GM21447 (cell line): ENCODE results near the gene SLCO2B1.

Experiments used
- ATAC-seq: cut with Tn5 transposase; IDR thresholded peaks from one replicate; pipeline ENCODE4 v1.9.1; 2021; ENCODE audit not compliant: unreplicated experiment

SLCO2B1 gene

GRCh38 chr11:75145196-75145971 is 5.5 kb upstream of the SLCO2B1 start:
- ATAC-seq, result no peak

DNA sequence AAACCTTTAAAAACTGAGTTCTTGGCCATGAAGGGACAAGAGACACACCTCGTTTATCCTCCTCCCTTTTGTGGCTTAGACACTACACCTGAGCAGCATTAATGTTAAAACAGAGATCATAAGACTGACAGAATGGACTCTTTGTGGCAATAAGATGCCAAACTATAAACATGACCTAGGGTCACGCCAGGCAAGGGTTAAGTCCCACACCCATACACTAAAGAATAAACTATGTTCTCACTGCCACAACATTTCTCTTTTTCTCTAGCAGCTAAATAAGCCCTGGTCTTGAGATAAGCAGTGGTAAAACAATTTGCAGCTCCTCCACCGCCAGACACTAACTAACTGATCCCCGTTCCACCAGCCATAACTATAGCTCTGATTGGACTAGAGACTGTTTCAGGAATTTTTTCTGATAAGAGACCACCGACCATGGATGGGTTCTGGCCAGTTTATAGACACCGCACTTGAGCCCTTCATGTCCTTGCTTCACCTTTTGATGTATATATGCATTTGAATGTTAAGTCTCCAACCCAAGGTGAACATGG is 4.9 kb upstream of the SLCO2B1 start:
- no peak for ATAC-seq

- no peak for ATAC-seq
These were observed 4.2 kb upstream of the SLCO2B1 start for GRCh38 chr11:75146711-75147110.

- no peak for ATAC-seq
These were observed 3.6 kb upstream of the SLCO2B1 start for GRCh38 chr11:75147191-75147874.

DNA sequence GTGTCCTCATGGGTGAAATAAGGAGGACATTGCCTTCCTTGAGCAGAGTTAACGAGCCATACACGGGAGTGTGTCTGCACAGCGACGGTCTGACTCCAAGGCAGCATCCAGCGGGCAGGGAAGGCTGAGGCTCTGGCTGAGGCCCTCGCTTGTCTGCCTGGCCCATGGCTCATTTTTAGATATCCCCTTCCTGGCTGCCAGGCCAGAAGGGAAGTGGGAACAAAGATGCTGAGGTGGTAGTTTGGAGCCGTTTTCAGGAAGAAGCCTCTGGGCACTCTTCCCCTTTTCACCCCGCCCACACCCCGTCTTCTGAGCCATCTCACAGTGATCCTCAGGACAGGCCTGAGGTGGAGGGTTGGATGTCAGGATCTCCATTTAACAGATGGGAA is 3.0 kb upstream of the SLCO2B1 start:
- no peak for ATAC-seq

DNA sequence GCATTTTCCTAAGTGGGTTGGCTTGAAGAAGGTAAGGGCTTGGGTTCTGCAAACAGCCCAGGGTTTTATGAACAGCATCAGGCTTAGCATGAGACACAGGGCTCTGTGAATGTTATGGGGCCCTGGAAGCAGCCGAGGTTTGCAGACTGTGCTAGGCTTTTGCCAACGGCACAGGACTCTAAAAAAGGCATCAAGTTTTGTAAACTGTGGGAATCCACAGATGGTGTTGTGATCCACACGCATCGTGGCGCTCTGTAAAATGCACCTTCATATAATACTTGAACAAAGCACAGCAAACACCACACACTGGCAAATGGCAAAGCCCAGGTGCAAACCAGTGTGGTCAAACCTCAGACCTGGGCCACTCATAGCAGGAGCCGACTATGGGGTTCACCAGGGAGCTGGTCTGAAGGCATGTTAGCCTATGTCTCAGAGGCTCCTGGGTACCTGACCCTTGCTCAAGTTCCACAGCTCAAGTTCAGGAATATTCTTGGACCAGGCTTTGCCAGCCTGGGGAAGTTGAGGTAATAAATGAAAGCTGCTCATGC is 2.4 kb upstream of the SLCO2B1 start:
- no peak for ATAC-seq

DNA sequence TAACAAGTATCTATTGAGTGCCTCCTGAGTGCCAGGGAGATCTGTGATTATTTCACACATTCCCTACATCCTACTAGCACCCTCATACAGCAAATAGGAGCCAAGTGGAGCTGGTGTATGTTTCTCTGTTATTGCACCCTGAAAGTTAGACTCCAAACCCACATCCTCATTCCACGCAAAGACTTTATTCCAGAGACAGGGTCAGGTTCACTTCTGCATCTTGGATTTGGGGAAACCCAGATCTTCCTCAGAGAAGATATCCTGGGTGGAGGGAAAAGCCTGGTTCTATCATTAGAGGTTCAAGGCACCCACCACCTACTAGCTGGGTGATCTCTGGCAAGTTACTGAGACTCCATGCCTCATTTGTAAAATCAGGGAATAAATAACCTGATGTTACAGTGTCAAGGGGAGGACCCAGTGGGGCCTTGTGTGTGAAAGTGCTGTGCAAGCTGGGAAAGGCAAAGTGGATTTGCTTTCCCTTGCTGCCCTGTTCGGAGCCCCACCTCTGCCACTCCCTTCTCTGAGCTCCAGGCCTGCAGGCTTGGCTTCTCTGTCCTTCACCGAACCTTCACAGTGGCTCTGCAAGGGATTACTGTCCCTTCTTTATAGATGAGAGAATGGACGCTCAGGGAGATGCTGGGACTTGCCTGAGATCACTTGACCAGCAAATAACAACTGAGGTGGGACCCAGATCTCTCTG is 991 bp upstream of the SLCO2B1 start:
- ATAC-seq, result no peak

DNA sequence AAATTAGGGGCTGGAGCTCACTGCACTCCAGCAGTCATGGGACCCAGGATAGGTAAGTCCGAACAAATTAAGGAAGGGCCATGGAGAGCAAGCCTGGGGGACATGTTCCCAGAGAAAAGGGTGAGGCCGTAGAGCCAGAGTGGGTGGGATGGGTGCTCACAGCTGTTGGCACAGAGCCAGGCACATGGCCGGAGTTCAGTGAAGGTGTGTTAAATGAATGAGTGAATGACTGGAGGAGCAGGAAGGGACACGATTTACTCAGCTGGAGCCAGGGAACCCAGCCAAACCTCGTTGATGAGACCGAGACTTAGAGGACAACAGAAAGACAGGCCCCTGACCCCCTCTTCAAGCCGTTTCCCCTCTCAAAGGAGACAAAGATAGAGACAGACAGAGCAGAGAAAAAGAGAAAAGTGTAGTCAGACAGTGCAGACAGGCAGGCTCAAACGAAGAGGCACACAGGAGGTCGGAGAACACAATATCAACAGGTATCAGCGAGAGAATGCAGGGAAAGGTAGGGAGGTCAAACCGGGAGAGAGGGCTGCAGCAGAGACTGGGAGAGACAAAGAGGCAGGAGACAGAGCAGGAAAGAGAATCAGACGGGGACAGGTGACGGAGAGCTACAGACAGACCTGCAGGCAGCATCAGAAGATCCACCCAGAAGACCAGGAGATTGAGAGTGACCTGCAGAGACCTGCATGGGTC is 590 bp downstream of the SLCO2B1 start:
- ATAC-seq, result no peak

DNA sequence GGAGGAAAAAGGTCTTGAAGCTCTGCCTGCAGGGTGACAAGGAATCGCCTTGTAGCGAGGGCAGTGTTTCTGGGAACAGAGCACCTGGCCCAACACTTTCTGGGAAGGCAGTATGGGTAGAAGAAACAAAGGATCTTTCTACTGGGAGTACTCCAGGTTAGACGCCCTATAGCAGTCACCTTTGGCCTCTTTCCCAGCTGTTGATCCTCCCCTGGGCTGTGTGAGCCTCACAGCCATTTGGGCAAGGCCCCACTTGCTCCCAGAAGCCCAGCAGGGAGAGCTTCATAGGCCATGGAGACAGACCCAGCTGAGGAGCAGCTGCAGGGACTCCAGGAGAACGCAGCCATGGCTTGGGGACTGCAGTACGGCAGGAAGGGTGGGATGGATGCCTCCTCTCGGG is 1.2 kb downstream of the SLCO2B1 start:
- ATAC-seq, result no peak

DNA sequence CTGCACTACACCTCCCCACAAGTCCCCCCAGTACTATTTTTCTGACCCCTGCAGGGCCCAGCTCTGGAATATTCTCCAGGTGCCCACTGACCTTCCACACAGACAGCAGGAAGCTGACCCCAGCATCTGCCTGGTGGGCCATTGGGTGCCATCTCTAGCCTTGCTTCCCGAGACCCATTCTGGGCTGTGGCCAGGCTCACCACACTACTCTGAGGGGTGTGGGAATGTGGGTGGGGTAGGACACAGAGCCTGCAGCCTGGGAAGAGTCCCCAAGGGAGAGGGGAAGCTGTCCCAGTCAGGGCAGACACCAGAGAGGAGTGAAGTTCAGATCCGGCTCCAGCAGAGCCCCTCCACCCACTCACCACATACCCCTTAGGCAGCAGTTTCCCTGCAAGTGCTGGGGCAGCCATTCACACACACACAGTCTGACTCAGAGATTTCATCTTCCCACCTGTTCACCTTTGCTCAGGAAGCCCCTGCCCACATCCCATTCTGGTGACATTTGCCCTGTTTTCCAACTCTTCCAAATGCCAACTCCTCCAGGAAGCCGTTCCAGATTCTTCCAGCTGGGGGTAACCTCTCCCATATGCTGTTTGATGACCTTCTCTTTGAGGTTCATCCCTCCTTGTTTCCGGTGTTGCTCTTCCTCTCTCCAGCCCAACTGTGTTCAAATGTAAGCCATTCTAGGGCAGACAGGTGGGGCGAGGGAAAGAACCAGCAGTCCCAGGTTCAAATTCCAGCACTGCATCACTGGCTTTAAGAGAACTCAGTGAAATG is 1.9 kb downstream of the SLCO2B1 start:
- ATAC-seq, result no peak

- ATAC-seq, result no peak
These were observed 4.0 kb downstream of the SLCO2B1 start for GRCh38 chr11:75154646-75155569.

- ATAC-seq, result no peak
These were observed 4.9 kb downstream of the SLCO2B1 start for GRCh38 chr11:75155570-75156422.

DNA sequence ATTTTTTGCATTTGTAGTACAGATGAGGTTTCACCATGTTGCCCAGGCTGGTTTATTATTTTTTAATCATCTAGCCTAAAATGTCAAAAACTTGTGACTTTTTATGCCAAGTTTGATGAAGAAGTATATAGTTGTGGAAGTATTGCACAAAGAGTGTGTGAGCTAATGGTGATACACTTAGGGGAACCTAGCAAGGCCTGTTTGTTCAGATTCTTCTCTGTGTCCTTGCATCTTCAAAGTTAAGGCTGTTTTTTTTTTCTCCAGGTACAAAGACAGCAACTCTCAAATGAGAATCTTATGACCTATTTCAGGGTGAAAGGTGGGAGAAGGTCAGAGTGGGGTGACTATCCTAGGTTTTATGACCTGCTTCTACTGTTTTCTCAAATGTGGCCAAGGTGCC is 7.3 kb downstream of the SLCO2B1 start:
- ATAC-seq, result no peak

GRCh38 chr11:75158696-75159150 is 7.8 kb downstream of the SLCO2B1 start:
- no peak for ATAC-seq

- ATAC-seq, result no peak
These were observed 8.4 kb downstream of the SLCO2B1 start for GRCh38 chr11:75159151-75159953.

DNA sequence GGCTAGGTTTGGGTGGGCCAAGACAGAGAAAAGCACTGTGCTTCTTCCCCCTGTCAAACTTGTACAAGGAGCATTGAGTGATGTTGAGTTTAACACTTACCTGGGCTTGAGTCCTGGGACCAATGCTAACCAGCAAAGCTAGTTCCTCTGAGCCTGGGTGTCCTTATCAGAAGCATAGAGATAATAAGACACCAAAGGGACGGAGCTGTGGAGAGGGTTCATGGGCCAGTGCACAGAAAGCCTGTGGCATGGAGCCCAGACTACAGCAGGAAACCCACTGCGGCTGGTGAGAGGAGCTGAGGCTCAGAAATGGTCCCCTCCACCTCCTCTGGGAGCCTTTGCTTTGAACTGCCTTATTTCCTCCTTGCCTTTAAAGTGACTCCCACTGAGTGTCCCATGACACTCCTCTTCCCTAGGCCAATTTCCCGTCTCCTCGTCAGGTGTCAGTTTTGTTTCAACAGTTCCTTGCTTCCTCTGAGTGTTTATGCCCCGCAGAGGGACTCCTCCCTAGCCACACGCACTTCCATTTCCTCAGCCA is 9.4 kb downstream of the SLCO2B1 start:
- ATAC-seq, result no peak

DNA sequence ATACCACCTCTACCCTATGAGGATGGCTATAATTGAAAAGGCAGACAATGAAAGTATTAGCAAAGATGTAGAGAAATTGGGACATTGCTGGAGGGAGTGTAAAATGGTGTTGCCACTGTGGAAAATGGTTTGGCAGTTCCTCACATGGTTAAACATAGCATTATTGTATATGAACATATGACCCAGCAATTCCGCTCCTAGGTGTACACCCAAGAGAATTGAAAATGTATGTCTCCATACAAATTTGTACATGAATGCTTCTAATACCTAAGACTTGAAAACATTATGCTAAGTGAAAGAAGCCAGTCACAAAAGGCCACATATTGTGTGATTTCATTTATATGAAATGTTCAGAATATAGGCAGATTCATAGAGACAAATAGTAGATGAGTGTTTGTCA is 10.0 kb downstream of the SLCO2B1 start:
- ATAC-seq, result no peak
